NCI-H2227 (cell line): ENCODE measurements around the gene PCSK1.
A peak's percentile ranks its signal among the peaks of the same experiment; 100 is the strongest.

Experiments used
- DNase-seq: peaks from one replicate; lab custom pipeline; 2025; ENCODE audit not compliant: unreplicated experiment; lab: John Stamatoyannopoulos, UW

Gene PCSK1

DNA sequence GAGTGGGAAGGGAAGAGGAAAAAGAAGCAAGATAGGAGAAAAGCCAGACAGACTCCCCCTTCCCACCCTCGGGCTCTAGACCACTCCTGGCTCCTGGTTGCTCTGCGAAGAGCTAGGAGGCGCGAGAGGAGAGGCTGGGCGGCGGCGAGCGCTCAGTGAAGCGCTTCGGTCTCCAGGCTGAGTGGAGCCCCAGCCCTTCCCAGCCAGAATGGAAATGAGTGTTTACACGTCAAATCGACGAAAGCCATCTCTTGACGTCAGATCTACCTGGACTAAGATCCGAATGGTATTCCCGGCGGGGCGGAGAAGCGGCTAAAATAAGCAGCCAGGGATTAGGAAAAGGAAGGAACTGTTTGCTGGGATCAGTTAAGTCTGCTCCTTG, at the start of gene PCSK1:
Gene PCSK1, minus strand, starts transcription at position 183 of the 382 bp plus-strand sequence. CDS start 206 bp downstream, outside the sequence.
- peak; percentile 79 for DNase-seq

- no peak for DNase-seq
These were observed 48.8 kb upstream of the PCSK1 start for GRCh38 chr5:96481867-96482266.

DNA sequence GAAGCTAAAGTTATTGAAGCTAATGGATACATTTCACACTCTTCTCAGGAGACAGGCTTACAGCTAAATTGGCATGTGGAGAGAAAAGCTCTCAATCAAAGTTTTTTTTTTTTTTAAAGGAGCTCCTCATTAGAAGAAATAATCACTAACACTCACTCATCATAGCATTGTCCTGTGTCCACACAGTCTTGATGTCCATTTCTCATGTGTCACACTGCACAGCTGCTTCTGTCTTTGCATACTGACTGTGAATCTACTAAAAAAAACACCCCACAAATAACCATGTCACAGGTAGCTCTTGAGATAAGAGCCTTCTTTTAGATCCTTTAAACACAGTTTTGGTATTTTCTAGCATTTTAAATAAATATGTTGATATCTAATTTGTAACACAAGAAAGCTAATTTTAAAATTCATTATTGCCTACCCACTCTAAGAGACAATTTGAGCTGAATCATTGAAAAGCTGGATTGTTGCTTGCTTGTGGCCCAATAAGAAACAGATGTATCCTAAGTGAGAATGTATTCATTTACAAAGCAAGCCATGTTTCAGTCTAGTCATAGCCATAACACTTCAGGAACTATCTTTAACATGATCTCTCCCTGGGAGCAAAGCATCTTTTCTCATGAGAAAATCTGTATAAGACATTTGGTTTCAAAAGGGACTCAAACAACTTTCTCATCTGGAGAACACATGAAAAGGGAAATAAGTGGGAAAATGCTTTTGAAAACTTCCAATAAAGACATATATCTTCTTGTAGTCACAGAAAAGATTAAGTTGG, 48.1 kb upstream of the PCSK1 start:
- no peak for DNase-seq

GRCh38 chr5:96478983-96479382, 45.9 kb upstream of the PCSK1 start:
- no peak for DNase-seq

DNA sequence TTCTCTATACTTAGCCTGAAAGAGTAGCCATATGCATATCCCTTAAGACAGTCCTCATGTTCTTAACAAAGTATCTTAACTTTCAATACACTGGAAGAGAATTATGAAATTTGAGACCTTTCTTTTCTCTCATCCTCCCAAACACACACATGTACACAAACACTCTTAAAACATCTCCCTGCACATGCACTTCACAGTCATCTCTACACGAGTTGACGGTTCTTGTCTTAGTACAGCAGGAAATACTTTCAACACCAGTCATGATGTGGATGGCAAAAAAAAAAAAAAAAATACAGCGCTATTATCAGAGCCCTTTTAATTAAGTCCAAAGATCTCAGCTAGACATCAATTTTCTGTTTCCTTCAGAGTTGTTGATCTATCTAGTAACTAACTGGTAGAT, 43.6 kb upstream of the PCSK1 start:
- no peak for DNase-seq

GRCh38 chr5:96474073-96474472, 41.0 kb upstream of the PCSK1 start:
- DNase-seq = no peak

DNA sequence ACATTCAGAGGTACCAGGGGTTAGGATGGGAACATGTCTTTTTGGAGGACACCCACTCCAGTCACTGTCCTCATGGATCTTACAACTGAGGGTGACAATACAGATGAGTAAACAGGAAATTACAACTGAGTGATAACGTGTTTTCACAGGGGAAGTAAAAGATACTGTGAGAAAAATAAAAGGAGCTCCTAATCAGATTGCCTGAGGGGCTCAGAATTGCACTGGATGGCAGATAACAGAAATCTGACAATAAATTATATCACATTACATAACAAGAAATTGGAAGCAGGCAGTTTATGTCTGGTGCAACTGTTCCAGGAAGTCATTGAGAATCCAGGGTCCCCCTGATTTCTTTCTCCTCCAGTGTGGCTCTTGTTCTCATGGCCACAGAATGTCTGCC, 40.1 kb upstream of the PCSK1 start:
- DNase-seq = no peak

GRCh38 chr5:96470785-96471184, 37.7 kb upstream of the PCSK1 start:
- DNase-seq = no peak

DNA sequence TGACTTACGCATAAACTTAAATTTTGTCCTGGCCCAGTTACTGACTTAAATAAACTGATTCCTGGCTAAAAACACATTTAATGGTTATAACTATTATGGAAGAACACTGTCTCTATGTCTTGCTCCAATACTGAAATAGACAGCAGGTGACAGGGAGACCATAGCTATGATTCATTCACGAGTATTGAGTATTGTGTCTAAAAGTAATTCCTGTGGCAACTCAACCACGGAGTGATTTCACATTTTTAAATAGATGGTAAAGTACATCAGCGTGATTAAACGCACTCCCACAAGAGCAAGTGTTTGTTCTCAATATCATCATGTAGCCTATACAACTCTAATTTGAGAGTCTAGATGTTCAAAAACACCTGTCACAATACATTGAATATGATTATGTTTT, 35.9 kb upstream of the PCSK1 start:
- no peak for DNase-seq

GRCh38 chr5:96463091-96463490, 30.0 kb upstream of the PCSK1 start:
- DNase-seq = no peak

DNA sequence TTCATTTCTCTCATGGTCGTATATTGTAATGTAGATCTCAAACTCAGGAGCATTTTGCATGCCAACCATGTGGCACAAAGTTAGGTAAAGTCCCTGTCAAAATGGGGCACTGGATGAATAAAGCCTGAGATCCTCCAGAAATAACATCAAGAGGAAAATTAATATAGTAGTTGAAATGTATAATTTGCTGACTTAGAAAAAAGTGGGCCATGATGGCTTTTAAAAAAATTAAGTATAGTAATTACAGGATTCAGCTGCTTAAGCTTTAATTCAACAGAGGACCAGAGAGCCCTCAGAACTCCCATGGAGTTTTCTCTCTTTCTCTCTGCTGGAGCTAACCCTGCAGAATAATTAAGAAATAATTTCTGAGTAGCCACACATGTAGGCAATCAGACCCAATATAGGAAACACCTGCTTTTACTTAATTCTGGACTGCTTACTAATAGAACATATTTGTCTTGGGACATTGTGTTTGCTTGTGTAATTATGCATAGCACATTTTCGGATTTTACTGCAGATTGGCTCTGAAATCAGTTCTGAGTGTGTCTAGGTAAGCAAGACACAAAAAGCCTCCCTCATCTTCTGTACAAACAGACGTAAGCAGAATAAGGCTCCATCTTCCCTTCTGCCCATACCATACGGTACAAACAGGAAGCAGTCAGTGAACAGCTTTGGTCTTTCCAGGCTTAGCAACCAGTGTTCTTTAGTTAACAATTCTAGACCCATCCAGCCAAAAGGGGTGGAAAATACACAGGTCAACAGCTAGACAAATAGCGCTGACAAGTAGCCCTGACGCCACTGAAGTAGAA, 26.5 kb upstream of the PCSK1 start:
- peak; percentile 3 for DNase-seq

- no peak for DNase-seq
These were observed 25.1 kb upstream of the PCSK1 start for GRCh38 chr5:96458176-96458575.

DNA sequence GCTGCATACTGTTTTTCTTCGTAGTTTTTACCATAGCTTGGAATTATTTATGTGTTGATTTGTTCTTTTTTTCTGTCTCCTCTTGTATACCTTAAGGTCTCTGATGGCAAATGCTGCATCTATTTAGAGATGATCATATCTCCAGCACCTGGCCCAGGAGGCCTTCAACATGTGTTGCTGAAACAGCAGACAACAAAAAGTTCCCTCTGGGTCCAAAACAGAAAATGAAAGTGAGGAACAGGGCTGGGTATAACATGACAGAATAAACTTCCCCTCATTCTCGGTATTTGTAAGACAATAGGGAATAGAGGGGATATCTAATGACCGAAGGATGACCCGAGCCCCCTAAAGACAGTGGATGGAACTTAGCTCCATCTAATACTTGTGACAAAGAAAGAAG, 22.7 kb upstream of the PCSK1 start:
- no peak for DNase-seq

- no peak for DNase-seq
These were observed 20.3 kb upstream of the PCSK1 start for GRCh38 chr5:96453394-96453793.

DNA sequence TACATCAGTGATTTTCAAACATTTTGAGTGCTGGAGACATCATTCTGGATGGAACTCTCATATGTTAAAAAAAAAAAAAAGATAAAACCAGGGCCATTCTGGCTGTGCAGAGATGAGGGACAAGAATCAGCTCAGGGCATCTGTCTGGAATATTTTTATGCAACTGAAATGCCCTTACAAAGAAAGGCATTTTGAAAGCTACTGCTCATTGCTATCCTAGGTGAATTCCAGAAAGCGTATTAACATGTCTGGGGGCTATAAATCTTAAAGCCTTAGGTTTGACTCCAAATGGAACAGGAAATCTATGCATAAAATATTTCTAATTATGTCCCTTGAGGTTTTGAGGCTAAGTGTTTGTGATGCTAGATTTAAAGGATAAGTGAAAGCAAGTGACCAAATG, 14.9 kb upstream of the PCSK1 start:
- no peak for DNase-seq

GRCh38 chr5:96440185-96440538, 7.1 kb upstream of the PCSK1 start:
- no peak for DNase-seq

DNA sequence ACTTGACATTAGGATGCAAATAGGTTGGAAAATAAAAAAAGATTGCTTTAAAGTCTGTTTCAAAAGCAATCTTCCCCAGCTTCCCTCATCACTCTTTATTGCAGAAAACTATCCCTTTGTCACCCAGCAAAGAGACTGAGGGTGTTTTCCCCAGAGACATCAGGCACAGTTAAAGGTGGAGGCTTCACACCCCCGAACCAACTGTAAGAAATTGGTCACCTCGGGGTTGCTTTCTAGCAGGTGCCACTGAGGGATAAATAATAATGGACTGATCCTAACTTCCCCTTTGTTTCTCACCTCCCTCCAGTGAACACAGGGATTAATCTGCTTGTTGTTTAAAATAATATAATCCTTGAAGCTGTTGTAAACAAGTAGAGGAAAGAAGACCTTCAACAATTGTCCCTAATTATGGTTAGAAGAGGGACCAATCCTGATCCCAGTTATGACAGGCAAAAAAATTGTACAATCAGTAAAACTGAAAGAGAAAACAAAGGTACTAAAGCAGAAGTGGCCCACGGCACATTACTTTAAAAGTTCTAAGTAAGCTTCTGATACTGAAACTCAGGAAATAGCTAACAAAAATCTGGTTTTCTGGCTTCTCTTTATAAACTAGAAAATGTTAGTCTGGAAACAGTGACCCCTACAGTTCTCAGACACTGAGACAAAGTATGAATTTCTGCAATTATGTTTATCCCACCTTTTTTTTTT, 6.6 kb upstream of the PCSK1 start:
- DNase-seq = no peak

DNA sequence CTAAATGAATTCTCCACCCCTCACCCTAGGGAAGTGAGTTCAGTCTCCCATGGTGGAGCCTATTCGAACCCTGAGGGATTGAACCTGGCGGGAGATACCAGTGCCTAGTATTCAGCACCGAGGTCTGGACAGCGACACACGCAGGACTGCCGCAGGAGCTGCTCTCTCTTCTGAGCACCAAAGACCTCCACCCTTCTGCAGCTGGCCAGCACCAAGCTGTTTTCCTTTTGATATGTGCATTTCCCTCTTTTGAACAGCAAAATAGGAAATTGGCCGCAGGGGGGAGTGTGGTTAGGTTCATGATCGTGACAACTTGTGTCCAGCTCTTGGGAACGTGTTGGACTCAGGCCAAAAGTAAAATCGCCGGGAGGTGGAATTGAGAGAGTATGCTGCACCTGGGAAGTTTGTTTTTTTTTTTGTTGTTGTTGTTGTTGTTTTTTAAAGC, 1.2 kb upstream of the PCSK1 start:
- DNase-seq = peak; percentile 70

- DNase-seq = peak; percentile 62
These were observed 607 bp downstream of the PCSK1 start for GRCh38 chr5:96432216-96433065.

DNA sequence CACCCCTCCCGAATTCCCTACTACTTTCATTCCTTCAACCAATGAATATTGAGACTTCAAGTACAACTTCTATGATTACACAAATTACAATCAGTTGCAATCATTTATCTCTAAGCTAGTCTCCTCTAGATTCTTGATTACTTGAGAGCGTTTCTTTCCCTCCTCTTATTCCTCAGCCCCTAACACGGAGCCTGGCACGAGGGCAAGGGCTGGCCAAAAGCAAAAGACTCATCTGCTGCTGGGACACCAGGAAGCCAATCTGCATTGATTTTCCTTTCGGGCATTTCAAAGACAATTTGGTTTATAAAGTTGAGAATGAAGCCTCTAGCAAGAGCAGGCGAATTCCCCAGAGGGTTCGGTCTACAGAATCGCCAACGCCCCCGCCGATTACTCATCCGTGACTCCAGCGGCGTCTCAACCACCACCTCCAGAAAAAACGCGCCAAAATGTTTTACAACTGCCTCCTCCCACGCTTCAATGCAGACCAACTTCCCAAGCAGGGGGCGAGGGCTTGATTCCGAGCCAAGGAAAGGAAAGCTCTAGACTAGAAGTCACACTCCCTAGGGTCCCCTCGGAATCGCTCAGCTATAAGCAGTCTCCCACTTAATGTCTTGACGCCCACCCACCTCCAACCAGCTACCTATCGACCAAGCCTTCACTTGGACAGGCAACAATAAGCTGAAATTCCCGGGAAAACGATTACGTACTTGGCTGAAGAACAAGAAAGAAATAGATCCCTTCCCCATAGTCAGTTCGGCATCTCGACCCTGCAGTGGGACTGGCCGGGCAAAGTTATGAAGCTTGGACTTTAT, 1.5 kb downstream of the PCSK1 start:
- DNase-seq = peak; percentile 67
